BJ (cell line): Measurements from ENCODE around the gene OR2T6. TPM values are rescaled to one million over a fixed set of nuclear protein-coding genes. Genes with fewer than 3 reads are reported as not detected.
"Not testable (repeated sequence)": the region's sequence is repeated elsewhere in the genome, so short reads cannot be mapped to it uniquely, and the experiment has no call there.

ENCODE experiments used
- CTCF ChIA-PET: fragments of 350-600 bp; formaldehyde crosslinking; extraction: SDS; loops from one replicate; lab custom pipeline; 2021; ENCODE audit warnings: antibody characterized with exemption, inconsistent platforms; lab: Yijun Ruan, JAX
- POLR2A ChIA-PET: fragments of 300-600 bp; sonication (Branson Sonifier 250); formaldehyde crosslinking; extraction: SDS; loops from one replicate; lab custom pipeline; 2021; ENCODE audit warnings: antibody characterized with exemption; lab: Charles Lee
- DNase-seq: peaks from one replicate; pipeline ENCODE4 v3.0.0-alpha.2; 2011; ENCODE audit warnings: low read depth
- H3K27me3 ChIP-seq: 2 replicates; pipeline ENCODE4 v1.6.0; 2011; ENCODE audit warnings: low read length; ENCODE audit not compliant: control insufficient read depth, insufficient read depth
- H3K36me3 ChIP-seq: 2 replicates; pipeline ENCODE4 v1.5.1; 2011; ENCODE audit warnings: low read length; ENCODE audit not compliant: control insufficient read depth, insufficient read depth
- H3K4me3 ChIP-seq: 2 replicates; pipeline ENCODE4 v1.5.1; 2011; ENCODE audit warnings: low read depth, mild to moderate bottlenecking, control low read depth, low read length
- polyA plus RNA-seq: library from polyadenylated mRNA; depleted of rRNA; stranded (reverse); fragments of >200 nt; gene quantifications from 2 replicates; pipeline ENCODE4 v1.2.3, GENCODE V29; 2011
- TF ChIP-seq, protein P1 (sequence below): IDR thresholded peaks from 2 replicates; pipeline ENCODE4 v1.5.1; 2011; ENCODE audit warnings: low read depth, mild to moderate bottlenecking, control low read depth, inconsistent platforms, low read length, moderate library complexity; ENCODE audit not compliant: insufficient read depth

The OR2T6 gene
- polyA plus RNA-seq, 1 experiment, result not detected

GRCh38 chr1:248416226-248416625, 40.7 kb downstream of the OR2T6 start:
- no peak for DNase-seq
- ChIA-PET CTCF (no interaction called here), POLR2A (no interaction called here)
- no peaks in the 10 kb centered on the region for H3K27me3 ChIP-seq
- TF ChIP-seq, protein P1, sequence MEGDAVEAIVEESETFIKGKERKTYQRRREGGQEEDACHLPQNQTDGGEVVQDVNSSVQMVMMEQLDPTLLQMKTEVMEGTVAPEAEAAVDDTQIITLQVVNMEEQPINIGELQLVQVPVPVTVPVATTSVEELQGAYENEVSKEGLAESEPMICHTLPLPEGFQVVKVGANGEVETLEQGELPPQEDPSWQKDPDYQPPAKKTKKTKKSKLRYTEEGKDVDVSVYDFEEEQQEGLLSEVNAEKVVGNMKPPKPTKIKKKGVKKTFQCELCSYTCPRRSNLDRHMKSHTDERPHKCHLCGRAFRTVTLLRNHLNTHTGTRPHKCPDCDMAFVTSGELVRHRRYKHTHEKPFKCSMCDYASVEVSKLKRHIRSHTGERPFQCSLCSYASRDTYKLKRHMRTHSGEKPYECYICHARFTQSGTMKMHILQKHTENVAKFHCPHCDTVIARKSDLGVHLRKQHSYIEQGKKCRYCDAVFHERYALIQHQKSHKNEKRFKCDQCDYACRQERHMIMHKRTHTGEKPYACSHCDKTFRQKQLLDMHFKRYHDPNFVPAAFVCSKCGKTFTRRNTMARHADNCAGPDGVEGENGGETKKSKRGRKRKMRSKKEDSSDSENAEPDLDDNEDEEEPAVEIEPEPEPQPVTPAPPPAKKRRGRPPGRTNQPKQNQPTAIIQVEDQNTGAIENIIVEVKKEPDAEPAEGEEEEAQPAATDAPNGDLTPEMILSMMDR, result no peak
- H3K36me3 ChIP-seq, result no peaks in the 10 kb centered on the region
- no peak overlapping the region for H3K4me3 ChIP-seq

DNA sequence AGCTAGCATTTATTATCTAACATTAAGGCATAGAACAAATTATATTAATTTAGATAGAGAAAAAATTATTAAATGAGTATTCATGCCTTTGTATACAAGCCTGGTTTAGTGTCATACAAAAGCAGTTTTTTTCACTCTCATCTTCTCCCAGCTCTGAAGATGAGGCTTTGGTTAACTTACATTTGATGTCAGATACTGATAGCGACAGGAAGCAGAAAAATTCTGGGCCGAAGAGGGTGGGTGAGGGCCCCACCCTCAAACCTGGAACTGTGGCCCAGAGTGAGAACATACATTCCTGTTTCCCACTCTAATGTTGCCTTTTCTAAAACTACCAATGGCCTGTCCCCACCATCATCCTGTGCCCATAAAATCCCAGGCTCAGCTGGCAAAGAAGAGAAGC, 42.3 kb downstream of the OR2T6 start:
- H3K36me3 ChIP-seq, result no peaks in the 10 kb centered on the region
- ChIA-PET POLR2A (no interaction called here), CTCF (no interaction called here)
- no peak overlapping the region for H3K4me3 ChIP-seq
- no peaks in the 10 kb centered on the region for H3K27me3 ChIP-seq
- TF ChIP-seq, protein P1, result no peak
- DNase-seq, result no peak

DNA sequence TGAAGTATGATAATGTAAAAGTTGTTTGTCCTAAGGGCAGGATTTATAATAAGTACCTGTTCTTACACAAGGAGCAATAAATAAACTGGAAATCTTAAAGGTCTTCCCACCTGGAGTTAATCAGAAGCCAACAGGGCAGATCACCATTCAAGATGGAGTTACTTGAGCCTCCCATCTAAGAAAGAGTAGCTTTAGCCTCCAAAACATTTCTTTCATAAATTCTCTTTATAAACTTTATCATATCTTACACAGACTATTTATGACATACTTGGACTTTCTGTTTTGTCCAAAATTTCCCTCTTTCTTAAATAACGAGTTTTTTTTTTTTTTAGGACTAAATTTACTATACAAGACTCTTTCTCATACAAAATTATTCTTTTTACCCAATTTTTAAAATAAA, 45.8 kb downstream of the OR2T6 start:
- TF ChIP-seq, protein P1, result no peak
- Histone ChIP-seq H3K4me3 (no peak overlapping the region), H3K36me3 (no peaks in the 10 kb centered on the region), H3K27me3 (no peaks in the 10 kb centered on the region)
- no peak for DNase-seq
- ChIA-PET POLR2A (no interaction called here), CTCF (no interaction called here)

DNA sequence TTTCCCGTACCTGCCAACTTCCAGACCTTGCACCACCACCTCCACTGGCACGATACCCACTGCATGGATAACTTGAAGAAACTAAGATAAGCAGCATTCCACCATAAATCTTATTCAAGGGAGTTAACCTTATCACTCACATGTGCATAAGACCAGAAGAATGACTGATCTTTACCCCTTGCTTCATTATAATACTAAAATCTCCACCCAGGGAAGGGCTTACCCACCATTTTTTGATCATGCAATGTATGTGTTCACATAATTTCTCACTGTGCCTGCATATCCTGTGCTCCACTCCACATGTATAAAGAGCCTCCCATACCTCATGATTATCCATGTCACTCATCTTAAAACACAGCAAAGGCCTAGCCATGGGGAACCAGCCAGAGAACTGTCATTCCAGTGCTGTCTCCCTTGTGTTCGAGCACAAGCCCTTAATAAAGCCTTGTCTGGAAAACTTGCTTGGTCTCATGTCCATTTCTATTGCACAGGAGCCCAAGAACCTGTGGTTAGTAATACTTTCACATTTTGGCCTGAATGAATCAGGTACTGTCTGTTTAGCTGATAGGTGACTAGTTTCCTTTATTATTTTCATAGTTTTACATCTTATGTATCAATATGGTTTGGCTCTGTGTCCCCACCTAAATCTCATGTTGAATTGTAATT, 52.1 kb downstream of the OR2T6 start:
- POLR2A ChIA-PET, DNase-seq, H3K27me3 ChIP-seq, H3K4me3 ChIP-seq, H3K36me3 ChIP-seq, CTCF ChIA-PET: not testable (repeated sequence)

DNA sequence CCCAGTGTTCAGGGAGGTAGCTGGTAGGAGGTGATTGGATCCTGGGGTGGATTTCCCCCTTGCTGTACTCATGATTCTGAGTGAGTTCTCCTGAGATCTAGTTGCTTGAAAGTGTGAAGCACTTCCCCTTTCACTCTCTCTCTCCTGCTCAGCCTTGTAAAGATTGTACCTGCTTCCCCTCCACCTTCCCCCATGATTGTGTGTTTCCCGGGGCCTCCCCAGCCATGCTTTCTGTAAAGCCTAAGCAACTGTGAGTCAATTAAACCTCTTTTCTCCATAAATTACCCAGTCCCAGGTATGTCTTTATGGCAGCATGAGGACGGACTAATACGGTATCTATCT, 52.6 kb downstream of the OR2T6 start:
- CTCF ChIA-PET, DNase-seq, H3K36me3 ChIP-seq, H3K4me3 ChIP-seq, H3K27me3 ChIP-seq, POLR2A ChIA-PET: not testable (repeated sequence)

- CTCF ChIA-PET, H3K4me3 ChIP-seq, H3K36me3 ChIP-seq, DNase-seq, POLR2A ChIA-PET, H3K27me3 ChIP-seq: not testable (repeated sequence)
These were observed 56.1 kb downstream of the OR2T6 start for GRCh38 chr1:248431683-248432082.

GRCh38 chr1:248432201-248432600, 56.7 kb downstream of the OR2T6 start:
- DNase-seq, H3K36me3 ChIP-seq, CTCF ChIA-PET, POLR2A ChIA-PET, H3K4me3 ChIP-seq, H3K27me3 ChIP-seq: not testable (repeated sequence)

- POLR2A ChIA-PET, CTCF ChIA-PET, H3K27me3 ChIP-seq, DNase-seq, H3K36me3 ChIP-seq, H3K4me3 ChIP-seq: not testable (repeated sequence)
These were observed 58.4 kb downstream of the OR2T6 start for GRCh38 chr1:248433811-248434415.

DNA sequence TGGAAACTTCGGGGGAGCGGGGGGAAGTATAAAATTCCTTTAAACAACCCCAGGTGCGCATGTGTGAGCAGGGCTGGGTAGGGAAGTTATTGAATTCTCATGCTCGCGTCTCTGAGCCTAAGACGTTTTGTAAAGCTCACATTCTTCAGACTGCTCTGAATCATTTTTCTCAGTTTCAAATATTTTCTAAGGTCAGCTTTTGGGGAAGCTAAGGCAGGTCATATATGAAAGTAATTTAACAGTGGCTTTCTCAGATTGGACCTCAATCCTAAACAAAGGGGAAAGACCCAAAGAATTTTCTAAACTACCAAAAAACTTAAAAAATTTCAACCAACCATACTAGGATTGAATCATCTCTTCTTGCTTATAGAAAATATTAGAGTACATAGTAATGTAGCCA, 59.4 kb downstream of the OR2T6 start:
- DNase-seq, CTCF ChIA-PET, H3K36me3 ChIP-seq, H3K4me3 ChIP-seq, H3K27me3 ChIP-seq, POLR2A ChIA-PET: not testable (repeated sequence)

DNA sequence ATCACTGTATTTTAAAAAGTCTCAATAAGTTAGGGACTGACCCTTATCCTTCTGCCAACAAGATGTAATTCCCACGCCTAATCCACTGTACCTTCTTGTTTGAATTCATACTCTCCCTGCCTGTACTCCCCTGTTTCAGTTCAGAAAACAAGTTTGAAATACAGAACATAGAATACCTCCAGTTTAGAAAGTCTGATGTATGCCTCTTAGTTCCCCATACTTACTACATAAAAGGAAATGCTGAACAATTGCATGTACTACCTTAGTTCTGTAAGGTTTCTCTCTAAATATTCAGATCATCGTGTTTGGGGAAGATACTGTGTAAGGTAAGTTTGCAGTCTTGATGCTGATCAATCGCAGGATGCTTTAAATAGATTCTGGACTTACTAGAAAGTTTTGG, 60.8 kb downstream of the OR2T6 start:
- H3K4me3 ChIP-seq, H3K27me3 ChIP-seq, POLR2A ChIA-PET, DNase-seq, CTCF ChIA-PET, H3K36me3 ChIP-seq: not testable (repeated sequence)
